Glutamatergic neuron (in vitro differentiated cells): ENCODE data around the gene TBC1D17. TPM values are rescaled to one million over a fixed set of nuclear protein-coding genes. Genes with fewer than 3 reads are reported as not detected.
A peak's percentile ranks its signal among the peaks of the same experiment; 100 is the strongest.

Experiments used
- DNase-seq: peaks from one replicate; pipeline ENCODE4 v3.0.0; 2022
- H3K27ac Mint-ChIP-seq: one replicate; pipeline ENCODE4 v1.8.0; 2020; ENCODE audit warnings: mild to moderate bottlenecking, mixed read lengths, inconsistent platforms; ENCODE audit not compliant: unreplicated experiment
- H3K27me3 Mint-ChIP-seq: one replicate; pipeline ENCODE4 v1.8.0; 2020; ENCODE audit warnings: mild to moderate bottlenecking, moderate library complexity, mixed read lengths, inconsistent platforms; ENCODE audit not compliant: unreplicated experiment
- H3K36me3 Mint-ChIP-seq: one replicate; pipeline ENCODE4 v1.8.0; 2020; ENCODE audit warnings: mild to moderate bottlenecking, mixed read lengths, inconsistent platforms; ENCODE audit not compliant: unreplicated experiment
- H3K4me1 Mint-ChIP-seq: one replicate; pipeline ENCODE4 v1.8.0; 2020; ENCODE audit warnings: mild to moderate bottlenecking, low read depth, mixed read lengths, inconsistent platforms; ENCODE audit not compliant: unreplicated experiment
- H3K4me3 Mint-ChIP-seq: one replicate; pipeline ENCODE4 v1.8.0; 2020; ENCODE audit warnings: mild to moderate bottlenecking, mixed read lengths, inconsistent platforms; ENCODE audit not compliant: unreplicated experiment
- H3K9me3 Mint-ChIP-seq: one replicate; pipeline ENCODE4 v1.8.0; 2020; ENCODE audit warnings: mild to moderate bottlenecking, moderate library complexity, mixed read lengths, inconsistent platforms; ENCODE audit not compliant: unreplicated experiment
- total RNA-seq: library from RNA; stranded (reverse); fragmentation: NEBNext Ultra II Directional; extraction: Animal tissue kit (Norgen Biotek cat#: 25700); gene quantifications from one replicate; pipeline ENCODE4 v1.2.1, GENCODE V29; 2021; ENCODE audit not compliant: unreplicated experiment
- TF ChIP-seq, protein P1 (sequence below): fragments of 200-600 bp; sonication (generic); IDR thresholded peaks from one replicate; pipeline ENCODE4 v1.5.0; 2021; ENCODE audit not compliant: partially characterized antibody, unreplicated experiment

Gene TBC1D17
- total RNA-seq, 1 donor from 2014 or later, result 56.8 TPM

DNA sequence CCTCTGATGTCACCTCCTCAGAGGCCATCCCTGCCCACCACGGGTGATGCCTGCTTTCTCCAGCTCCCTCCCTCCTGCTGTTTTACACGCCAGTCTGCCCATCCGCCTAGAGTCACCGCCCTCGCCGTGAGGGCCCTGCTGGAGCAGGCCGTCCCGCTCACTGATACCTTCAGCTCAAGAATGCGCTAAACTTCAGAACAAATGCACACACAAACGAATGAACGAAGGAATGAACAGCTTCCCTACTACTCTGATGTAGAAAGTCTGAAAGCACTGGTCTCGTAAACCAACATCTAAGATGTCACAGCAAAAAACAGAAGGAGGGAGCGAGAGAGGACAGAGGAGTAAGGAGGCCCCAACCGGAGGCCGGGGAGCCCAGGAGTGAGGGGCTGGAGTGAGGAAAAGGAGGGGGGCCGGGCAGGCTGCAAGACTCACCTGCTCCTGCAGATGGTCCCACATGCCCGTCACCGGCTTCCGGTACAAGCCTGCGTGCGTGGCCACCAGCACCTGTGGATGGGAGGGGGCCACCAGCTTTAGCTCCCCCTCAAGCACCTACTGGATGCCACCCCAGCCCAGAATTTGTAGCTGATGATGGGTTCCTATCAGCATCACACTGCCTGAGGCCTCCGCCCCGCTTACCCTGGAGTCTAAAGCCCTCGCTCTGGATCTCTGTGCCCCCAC is 14.1 kb upstream of the TBC1D17 start:
- H3K4me3 Mint-ChIP-seq, result no peak overlapping the region
- DNase-seq, result no peak
- TF ChIP-seq, protein P1, sequence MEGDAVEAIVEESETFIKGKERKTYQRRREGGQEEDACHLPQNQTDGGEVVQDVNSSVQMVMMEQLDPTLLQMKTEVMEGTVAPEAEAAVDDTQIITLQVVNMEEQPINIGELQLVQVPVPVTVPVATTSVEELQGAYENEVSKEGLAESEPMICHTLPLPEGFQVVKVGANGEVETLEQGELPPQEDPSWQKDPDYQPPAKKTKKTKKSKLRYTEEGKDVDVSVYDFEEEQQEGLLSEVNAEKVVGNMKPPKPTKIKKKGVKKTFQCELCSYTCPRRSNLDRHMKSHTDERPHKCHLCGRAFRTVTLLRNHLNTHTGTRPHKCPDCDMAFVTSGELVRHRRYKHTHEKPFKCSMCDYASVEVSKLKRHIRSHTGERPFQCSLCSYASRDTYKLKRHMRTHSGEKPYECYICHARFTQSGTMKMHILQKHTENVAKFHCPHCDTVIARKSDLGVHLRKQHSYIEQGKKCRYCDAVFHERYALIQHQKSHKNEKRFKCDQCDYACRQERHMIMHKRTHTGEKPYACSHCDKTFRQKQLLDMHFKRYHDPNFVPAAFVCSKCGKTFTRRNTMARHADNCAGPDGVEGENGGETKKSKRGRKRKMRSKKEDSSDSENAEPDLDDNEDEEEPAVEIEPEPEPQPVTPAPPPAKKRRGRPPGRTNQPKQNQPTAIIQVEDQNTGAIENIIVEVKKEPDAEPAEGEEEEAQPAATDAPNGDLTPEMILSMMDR, result no peak
- peaks cover 12% of the 10 kb centered on the region for H3K27me3 Mint-ChIP-seq
- no peaks in the 10 kb centered on the region for H3K36me3 Mint-ChIP-seq
- peaks cover 9% of the 10 kb centered on the region for H3K4me1 Mint-ChIP-seq
- H3K27ac Mint-ChIP-seq, result no peak overlapping the region
- H3K9me3 Mint-ChIP-seq, result peaks cover 10% of the 10 kb centered on the region

DNA sequence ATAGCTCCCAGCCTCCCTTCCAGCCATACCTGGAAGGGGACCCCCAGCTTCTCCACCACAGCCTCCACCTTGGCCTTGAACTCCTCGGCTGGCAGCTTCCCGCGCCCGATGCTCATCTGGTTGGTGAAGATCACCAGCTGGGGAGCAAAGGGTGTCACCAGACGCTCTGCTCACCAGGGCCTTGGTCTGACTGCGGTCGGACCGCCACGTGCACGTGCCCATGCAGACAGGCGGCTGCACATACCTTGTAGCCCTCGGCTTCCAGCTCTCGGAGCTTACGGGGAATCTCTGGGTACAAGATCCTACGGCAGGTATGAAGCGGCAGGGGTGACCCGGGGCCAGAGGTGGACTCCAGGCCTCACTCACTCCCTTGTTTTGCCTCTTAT is 13.6 kb upstream of the TBC1D17 start:
- Mint-ChIP-seq H3K4me3 (no peak overlapping the region), H3K27ac (no peak overlapping the region), H3K4me1 (peaks cover 9% of the 10 kb centered on the region), H3K27me3 (peaks cover 10% of the 10 kb centered on the region), H3K36me3 (no peaks in the 10 kb centered on the region), H3K9me3 (peaks cover 10% of the 10 kb centered on the region)
- DNase-seq, result no peak
- TF ChIP-seq, protein P1, result no peak

DNA sequence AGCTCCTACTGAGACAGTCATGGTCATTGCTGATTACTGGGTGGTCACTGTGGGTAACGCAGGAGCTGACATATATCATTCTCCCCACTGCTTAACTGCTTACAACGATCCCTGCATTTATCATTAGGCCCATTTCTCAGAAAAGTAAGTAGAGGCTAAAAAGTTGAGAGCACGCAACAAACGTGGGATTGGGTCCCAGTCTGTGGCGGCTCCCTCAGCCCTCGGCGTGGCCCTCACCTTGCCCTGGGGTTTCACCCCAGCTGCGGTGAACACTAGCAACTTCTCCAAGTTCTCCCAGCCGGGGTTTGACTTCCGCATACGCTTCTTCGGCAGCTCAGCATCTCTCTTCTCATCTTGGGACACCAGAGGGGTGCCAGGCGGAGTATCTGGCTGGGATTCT is 12.6 kb upstream of the TBC1D17 start:
- Mint-ChIP-seq H3K9me3 (peaks cover 10% of the 10 kb centered on the region), H3K4me3 (no peak overlapping the region), H3K27ac (peak overlapping the region; percentile 43), H3K4me1 (peaks cover 9% of the 10 kb centered on the region), H3K36me3 (no peaks in the 10 kb centered on the region), H3K27me3 (peaks cover 6% of the 10 kb centered on the region)
- TF ChIP-seq, protein P1, result no peak
- no peak for DNase-seq

DNA sequence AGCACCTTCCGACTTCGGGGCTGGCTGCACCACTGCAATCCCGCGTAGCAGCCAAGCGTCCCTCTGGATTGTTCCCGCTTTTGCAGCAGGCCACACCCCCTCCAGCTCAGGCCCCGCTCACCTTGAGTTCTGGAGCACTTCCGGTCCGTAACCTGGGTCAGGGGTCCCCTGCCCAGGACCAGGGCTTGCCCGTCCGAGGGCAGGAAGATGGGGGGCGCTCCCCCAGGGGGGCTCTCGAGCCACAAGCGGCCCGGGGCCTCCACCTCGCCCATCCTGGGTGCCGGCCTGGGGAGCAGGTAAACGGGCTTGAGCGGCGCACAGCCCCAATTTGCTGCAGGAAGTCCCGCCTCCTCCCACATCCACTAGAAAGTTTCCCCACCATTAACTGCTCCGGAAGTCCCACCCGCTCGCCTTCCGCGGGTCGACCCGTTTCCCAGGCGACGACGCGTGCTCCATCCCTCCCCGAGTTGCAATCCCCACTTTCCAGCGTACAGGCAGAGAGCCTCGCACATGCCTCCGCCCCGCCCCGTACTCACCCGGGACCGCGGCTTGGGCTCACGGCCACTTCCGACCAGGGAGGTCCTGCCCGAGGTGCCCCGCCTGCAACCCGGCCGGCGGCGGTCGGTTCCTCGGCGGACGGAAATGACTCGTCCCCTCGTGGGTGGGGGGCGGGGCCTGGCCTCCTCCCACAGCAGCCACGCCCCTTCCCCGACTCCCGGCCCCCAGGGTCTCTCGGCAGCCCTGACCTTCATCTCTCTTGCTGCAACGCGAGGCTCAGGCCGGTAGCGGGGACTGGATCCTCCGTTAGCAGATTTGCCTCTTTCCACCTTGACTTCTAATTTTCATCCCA is 10.3 kb upstream of the TBC1D17 start, which contains the start of gene PNKP:
PNKP (minus strand) TSS at position 644 of the 850 bp plus-strand sequence; CDS start at position 272, 372 bp downstream.
- peak; percentile 94 for DNase-seq
- H3K4me3 Mint-ChIP-seq, result no peak within 1 kb of the TSS
- H3K4me1 Mint-ChIP-seq, result peaks cover 16% of the 10 kb centered on the region
- H3K9me3 Mint-ChIP-seq, result peaks cover 17% of the 10 kb centered on the region
- no peaks in the 10 kb centered on the region for H3K36me3 Mint-ChIP-seq
- H3K27ac Mint-ChIP-seq, result peak within 1 kb of the TSS; percentile 90
- peaks cover 10% of the 10 kb centered on the region for H3K27me3 Mint-ChIP-seq
- TF ChIP-seq, protein P1, result no peak

DNA sequence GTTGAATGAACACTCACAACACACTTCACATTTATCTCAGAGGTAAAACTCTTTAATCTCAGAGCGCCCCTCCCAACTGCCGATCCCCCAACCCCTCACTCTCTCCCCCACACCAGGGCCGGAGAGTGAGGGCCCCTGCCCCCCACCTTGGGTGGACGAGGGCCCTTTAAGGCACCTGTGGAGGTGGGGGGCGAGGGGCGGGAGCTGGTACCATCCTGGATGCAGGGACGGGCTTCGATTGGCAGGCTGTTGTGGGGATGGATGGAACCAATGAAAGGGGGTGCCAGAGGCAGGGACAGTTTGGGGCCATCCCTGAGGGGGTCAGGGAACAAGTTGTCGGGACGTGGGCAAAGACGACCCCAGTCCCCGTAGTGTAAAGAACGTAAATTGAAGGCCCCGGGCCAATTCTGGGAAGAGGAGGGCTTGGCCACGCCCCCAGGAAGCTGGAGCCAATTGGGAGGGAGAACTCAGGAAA is 8.5 kb upstream of the TBC1D17 start:
- TF ChIP-seq, protein P1, result no peak
- H3K9me3 Mint-ChIP-seq, result peaks cover 19% of the 10 kb centered on the region
- no peak overlapping the region for H3K4me3 Mint-ChIP-seq
- peak overlapping the region; percentile 66 for H3K27ac Mint-ChIP-seq
- peaks cover 14% of the 10 kb centered on the region for H3K27me3 Mint-ChIP-seq
- peak; percentile 87 for DNase-seq
- H3K36me3 Mint-ChIP-seq, result no peaks in the 10 kb centered on the region
- H3K4me1 Mint-ChIP-seq, result peaks cover 16% of the 10 kb centered on the region
